DND-41 (cell line): Measurements from ENCODE around the gene LYRM2.

ENCODE experiments used
- CTCF ChIP-seq: IDR thresholded peaks from 2 replicates; pipeline ENCODE4 v1.5.1; 2012; ENCODE audit warnings: borderline replicate concordance, low read length, moderate library complexity, mild to moderate bottlenecking; ENCODE audit not compliant: poor library complexity, severe bottlenecking; ENCODE audit errors: extremely low read depth
- EZH2 ChIP-seq: IDR thresholded peaks from 3 replicates; pipeline ENCODE4 v1.6.1; 2012; ENCODE audit warnings: borderline replicate concordance, low read depth, mild to moderate bottlenecking, moderate library complexity, low read length, inconsistent platforms; ENCODE audit not compliant: severe bottlenecking

DNA sequence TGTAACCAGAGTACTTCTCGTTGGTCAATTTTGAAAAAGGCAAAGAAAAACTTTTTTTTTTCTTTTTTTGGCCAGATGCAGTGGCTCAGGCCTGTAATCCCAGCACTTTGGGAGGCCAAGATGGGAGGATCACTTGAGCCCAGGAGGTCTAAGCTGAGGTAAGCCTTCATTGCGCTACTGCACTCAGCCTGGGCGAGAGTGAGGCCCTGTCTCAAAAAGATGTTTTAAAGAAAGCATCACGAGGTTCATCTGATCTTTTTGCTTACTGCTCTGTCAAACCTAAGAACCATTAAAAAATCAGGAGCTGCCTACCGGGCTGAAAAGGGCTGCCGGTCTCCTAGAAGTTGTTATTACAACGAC is 607 bp downstream of the LYRM2 start:
- TF ChIP-seq CTCF = no peak
- no peak for TF ChIP-seq EZH2
